Vagina (tissue), 2 donors: ENCODE data around the gene CSTA. TPM values are rescaled to one million over a fixed set of nuclear protein-coding genes. Genes with fewer than 3 reads are reported as not detected.
A peak's percentile ranks its signal among the peaks of the same experiment; 100 is the strongest.

Experiments
- DNase-seq, 2 donors: peaks; one replicate each; pipeline ENCODE4 v3.0.0-alpha.2; 2017; ENCODE audit errors: extremely low spot score in 2 of 2
- H3K27ac ChIP-seq: fragments of 200-600 bp; sonication (generic); one replicate; pipeline ENCODE4 v1.5.1; 2019
- H3K27me3 ChIP-seq: fragments of 200-600 bp; sonication (generic); one replicate; pipeline ENCODE4 v1.5.1; 2019
- H3K36me3 ChIP-seq, 2 donors: fragments of 200-600 bp; sonication (generic); one replicate each; pipeline ENCODE4 v1.5.1; 2017 to 2019
- H3K4me1 ChIP-seq: fragments of 200-600 bp; sonication (generic); one replicate; pipeline ENCODE4 v1.5.1; 2019
- H3K4me3 ChIP-seq, 2 donors: fragments of 200-600 bp; sonication (generic); 1 replicate in 1 of 2; 2 replicates in 1 of 2; pipeline ENCODE4 v1.5.1; 2016 to 2019
- H3K9me3 ChIP-seq: fragments of 200-600 bp; sonication (generic); one replicate; pipeline ENCODE4 v1.5.1; 2019
- CTCF ChIP-seq, 3 experiments: fragments of 450-650 bp in 2 of 3; fragments of 200-600 bp in 1 of 3; sonication (generic) in 1 of 3; IDR thresholded peaks; one replicate each; pipeline ENCODE4 v1.5.1; 2017 to 2019; ENCODE audit warnings: antibody characterized with exemption in 3 of 3, mild to moderate bottlenecking in 2 of 3, moderate library complexity in 2 of 3
- POLR2A ChIP-seq, 2 donors: fragments of 450-650 bp; IDR thresholded peaks; one replicate each; pipeline ENCODE4 v1.6.1; 2017; ENCODE audit warnings: antibody characterized with exemption in 2 of 2, mild to moderate bottlenecking in 2 of 2, moderate library complexity in 2 of 2
- POLR2AphosphoS5 ChIP-seq, 2 donors: sonication (generic); formaldehyde crosslinking; IDR thresholded peaks; one replicate each; pipeline ENCODE4 v1.9.0; 2017; ENCODE audit warnings: antibody characterized with exemption in 2 of 2, mild to moderate bottlenecking in 2 of 2, low read depth in 1 of 2; ENCODE audit not compliant: insufficient read depth in 1 of 2
- intact Hi-C: fragments of 100-400 bp; cut with DNase I; formaldehyde crosslinking; loops from one replicate; pipeline ENCODE4 v1.15.1; 2023
- total RNA-seq: library from RNA; depleted of rRNA; stranded (reverse); fragments of >200 nt; gene quantifications from one replicate; pipeline ENCODE4 v1.2.3, GENCODE V29; 2016

CSTA gene
- total RNA-seq, 1 donor from 2014 or later, result 95.5 TPM

GRCh38 chr3:122374034-122374433 is 49.0 kb downstream of the CSTA start:
- Histone ChIP-seq H3K27me3 (no peaks in the 10 kb centered on the region), H3K9me3 (no peaks in the 10 kb centered on the region), H3K27ac (no peak overlapping the region), H3K4me1 (no peaks in the 10 kb centered on the region), H3K36me3 (peaks cover 0 to 9% of the 10 kb centered on the region in 2 donors), H3K4me3 (no peak overlapping the region)
- intact Hi-C loops, result no loop called here
- DNase-seq, result no peak
- TF ChIP-seq CTCF (IDR thresholded peaks at IDR 0.05) (no peak), POLR2A (IDR thresholded peaks at IDR 0.05) (no peak), POLR2AphosphoS5 (IDR thresholded peaks at IDR 0.05; ENCODE audit: insufficient read depth in 1 of 2, low read depth in 1 of 2) (no peak)

- Histone ChIP-seq H3K27me3 (no peaks in the 10 kb centered on the region), H3K4me3 (no peak overlapping the region), H3K36me3 (no peaks in the 10 kb centered on the region), H3K9me3 (no peaks in the 10 kb centered on the region), H3K27ac (no peak overlapping the region), H3K4me1 (peaks cover 13% of the 10 kb centered on the region)
- TF ChIP-seq POLR2A (IDR thresholded peaks at IDR 0.05) (no peak), CTCF (IDR thresholded peaks at IDR 0.05) (no peak), POLR2AphosphoS5 (IDR thresholded peaks at IDR 0.05; ENCODE audit: insufficient read depth in 1 of 2, low read depth in 1 of 2) (no peak)
- intact Hi-C loops, result no loop called here
- no peak for DNase-seq
Measured at GRCh38 chr3:122377975-122378374, 52.9 kb downstream of the CSTA start.

GRCh38 chr3:122382888-122383666 is 58.0 kb downstream of the CSTA start, which contains the start of gene MIX23:
TSS of gene MIX23 (minus strand) at chr3:122383231. CDS start at chr3:122383224, 7 bp downstream.
- H3K4me3 ChIP-seq, result peak within 1 kb of the TSS; percentile 63 to 72
- H3K9me3 ChIP-seq, result no peaks in the 10 kb centered on the region
- peak within 1 kb of the TSS; percentile 83 for H3K27ac ChIP-seq
- no peaks in the 10 kb centered on the region for H3K27me3 ChIP-seq
- H3K4me1 ChIP-seq, result peaks cover 31% of the 10 kb centered on the region
- peak in 1 of 2 donors; percentile 90 for DNase-seq
- H3K36me3 ChIP-seq, result peaks cover 0 to 4% of the 10 kb centered on the region in 2 donors
- intact Hi-C loops, result loop anchor here (5.0 kb wide), 1 partner anchor 294 kb away; no protein-coding TSS in a partner anchor
- TF ChIP-seq CTCF (IDR thresholded peaks at IDR 0.05) (no peak), POLR2AphosphoS5 (IDR thresholded peaks at IDR 0.05; ENCODE audit: insufficient read depth in 1 of 2, low read depth in 1 of 2) (peak; percentile 57 to 77), POLR2A (IDR thresholded peaks at IDR 0.05) (peak in 1 of 2 donors; percentile 12)

- peak in 1 of 2 donors; percentile 93 for DNase-seq
- Histone ChIP-seq H3K4me3 (peak within 1 kb of the TSS; percentile 63 to 72), H3K9me3 (no peaks in the 10 kb centered on the region), H3K27me3 (no peaks in the 10 kb centered on the region), H3K4me1 (peaks cover 31% of the 10 kb centered on the region), H3K36me3 (peaks cover 0 to 4% of the 10 kb centered on the region in 2 donors), H3K27ac (peak within 1 kb of the TSS; percentile 83)
- TF ChIP-seq POLR2A (IDR thresholded peaks at IDR 0.05), result peak in 1 of 2 donors; percentile 80
- TF ChIP-seq CTCF (IDR thresholded peaks at IDR 0.05), result peak in 2 of 3 experiments; percentile 45 to 60
- TF ChIP-seq POLR2AphosphoS5 (IDR thresholded peaks at IDR 0.05; ENCODE audit: insufficient read depth in 1 of 2, low read depth in 1 of 2), result peak; percentile 78 to 93
- intact Hi-C loops, result loop anchor here (5.0 kb wide), 1 partner anchor 293 kb away; no protein-coding TSS in a partner anchor
Measured at GRCh38 chr3:122383771-122384697, 59.0 kb downstream of the CSTA start, which contains the start of gene FAM162A. TSS of gene FAM162A (plus strand) at chr3:122384182. CDS start at chr3:122384266, 84 bp downstream.
